Hematopoietic multipotent progenitor cell (in vitro differentiated cells): ENCODE results near the gene CFL1. TPM values are rescaled to one million over a fixed set of nuclear protein-coding genes. Genes with fewer than 3 reads are reported as not detected.

Experiments
- DNase-seq, 3 donors: peaks; one replicate each; pipeline ENCODE4 v3.0.0-alpha.2; 2011 to 2015; ENCODE audit warnings: low read depth in 2 of 3, low spot score in 2 of 3
- total RNA-seq: library from RNA; depleted of rRNA; stranded (reverse); fragments of >200 nt; gene quantifications from one replicate; pipeline ENCODE4 v1.2.3, GENCODE V29; 2012

The CFL1 gene
- total RNA-seq, 1 donor: 701 TPM

DNA sequence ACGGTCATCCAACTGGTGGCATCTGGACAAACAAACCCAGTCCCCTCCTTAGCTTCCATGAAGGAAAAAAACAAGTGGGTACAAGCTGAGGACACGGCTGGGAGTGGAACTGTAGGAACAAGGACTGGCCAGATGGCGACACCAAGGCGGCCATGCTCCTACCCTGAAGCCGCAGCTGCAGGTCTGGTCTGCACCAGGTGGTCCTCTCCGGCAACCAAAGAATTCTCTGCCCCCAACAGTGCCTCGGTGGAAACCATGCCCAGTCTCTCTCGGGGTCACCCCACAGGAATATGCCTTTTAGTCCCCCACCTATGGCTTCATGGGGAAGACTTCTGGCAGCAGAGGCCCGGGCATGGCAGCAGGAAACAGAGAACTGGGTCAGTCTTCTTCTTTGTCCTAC lies 48.5 kb downstream of the CFL1 start:
- no peak for DNase-seq

DNA sequence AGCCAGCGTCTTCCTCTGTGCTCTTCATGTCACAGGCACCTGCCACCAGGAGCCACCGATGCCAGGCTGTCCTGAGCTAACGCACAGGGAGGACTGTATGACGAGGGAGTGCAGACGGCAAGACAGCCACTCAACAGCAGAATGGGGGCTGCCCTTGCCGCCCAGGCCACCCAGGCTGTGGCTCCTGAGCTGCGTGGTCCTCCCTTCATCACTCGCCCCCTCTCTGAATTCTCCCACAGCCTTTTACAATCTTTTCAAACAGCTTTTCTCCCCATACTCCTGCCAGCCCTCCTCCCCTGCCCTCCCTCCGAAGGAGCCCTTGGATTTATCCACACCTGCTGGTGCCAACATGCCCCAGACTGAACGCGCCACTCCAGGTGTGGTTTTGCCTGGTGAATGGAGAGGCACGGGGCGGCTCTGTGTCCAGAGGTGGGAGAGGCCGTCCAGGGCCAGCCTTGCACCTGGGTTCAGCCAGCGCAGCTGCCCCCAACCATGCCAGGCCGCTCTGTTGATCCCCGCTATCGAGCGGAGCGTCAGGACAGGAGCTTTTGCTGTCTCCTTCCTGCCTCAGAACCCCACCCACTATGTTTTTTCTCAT lies 49.1 kb downstream of the CFL1 start:
- no peak for DNase-seq

GRCh38 chr11:65806979-65807378 lies 51.0 kb downstream of the CFL1 start:
- DNase-seq: peak in 1 of 3 donors; percentile 24

Other genes starting within 250 kb of the CFL1 start
- gene MAP3K11, start 244.0 kb downstream of the CFL1 start, total RNA-seq: 98.6 TPM
- 32.6 TPM for gene PCNX3, start 242.4 kb downstream of the CFL1 start, total RNA-seq
- 154 TPM for gene SIPA1, start 220.1 kb downstream of the CFL1 start, total RNA-seq
- 107 TPM for gene RELA, start 195.3 kb downstream of the CFL1 start, total RNA-seq
- gene KAT5, start 145.9 kb downstream of the CFL1 start, total RNA-seq: 75.7 TPM
- 77.8 TPM for gene RNASEH2C, start 137.4 kb downstream of the CFL1 start, total RNA-seq
- 16.2 TPM for gene AP5B1, start 77.2 kb downstream of the CFL1 start, total RNA-seq
- 0.27 TPM for gene OVOL1, start 71.1 kb downstream of the CFL1 start, total RNA-seq
- 4.3 TPM for gene SNX32, start 24.2 kb downstream of the CFL1 start, total RNA-seq
- gene MUS81, start 2.3 kb upstream of the CFL1 start, total RNA-seq: 85.1 TPM
- gene EFEMP2, start 14.6 kb upstream of the CFL1 start, total RNA-seq: 13.7 TPM
- 95.9 TPM for gene CTSW, start 21.7 kb upstream of the CFL1 start, total RNA-seq
- 193 TPM for gene FIBP, start 30.3 kb upstream of the CFL1 start, total RNA-seq
- gene CCDC85B, start 32.5 kb upstream of the CFL1 start, total RNA-seq: 43.6 TPM
- 24.5 TPM for gene FOSL1, start 42.2 kb upstream of the CFL1 start, total RNA-seq
- gene C11orf68, start 60.9 kb upstream of the CFL1 start, total RNA-seq: 52.8 TPM
- gene DRAP1, start 61.2 kb upstream of the CFL1 start, total RNA-seq: 104 TPM
- gene TSGA10IP, start 87.3 kb upstream of the CFL1 start, total RNA-seq: not detected
- gene SART1, start 103.6 kb upstream of the CFL1 start, total RNA-seq: 62.2 TPM
- 22.6 TPM for gene EIF1AD, start 144.0 kb upstream of the CFL1 start, total RNA-seq
- gene BANF1, start 144.3 kb upstream of the CFL1 start, total RNA-seq: 21.5 TPM
- not detected for gene CST6, start 153.8 kb upstream of the CFL1 start, total RNA-seq
- 0.27 TPM for gene CATSPER1, start 168.3 kb upstream of the CFL1 start, total RNA-seq
- 3.2 TPM for gene GAL3ST3, start 191.0 kb upstream of the CFL1 start, total RNA-seq
- gene SF3B2, start 194.2 kb upstream of the CFL1 start, total RNA-seq: 197 TPM
- 75.9 TPM for gene PACS1, start 212.1 kb upstream of the CFL1 start, total RNA-seq